ENCODE results near the gene C20orf144.

Gene C20orf144

GRCh38 chr20:33677991-33678702, 16.0 kb downstream of the C20orf144 start:
- DNase-seq, result no peak

DNA sequence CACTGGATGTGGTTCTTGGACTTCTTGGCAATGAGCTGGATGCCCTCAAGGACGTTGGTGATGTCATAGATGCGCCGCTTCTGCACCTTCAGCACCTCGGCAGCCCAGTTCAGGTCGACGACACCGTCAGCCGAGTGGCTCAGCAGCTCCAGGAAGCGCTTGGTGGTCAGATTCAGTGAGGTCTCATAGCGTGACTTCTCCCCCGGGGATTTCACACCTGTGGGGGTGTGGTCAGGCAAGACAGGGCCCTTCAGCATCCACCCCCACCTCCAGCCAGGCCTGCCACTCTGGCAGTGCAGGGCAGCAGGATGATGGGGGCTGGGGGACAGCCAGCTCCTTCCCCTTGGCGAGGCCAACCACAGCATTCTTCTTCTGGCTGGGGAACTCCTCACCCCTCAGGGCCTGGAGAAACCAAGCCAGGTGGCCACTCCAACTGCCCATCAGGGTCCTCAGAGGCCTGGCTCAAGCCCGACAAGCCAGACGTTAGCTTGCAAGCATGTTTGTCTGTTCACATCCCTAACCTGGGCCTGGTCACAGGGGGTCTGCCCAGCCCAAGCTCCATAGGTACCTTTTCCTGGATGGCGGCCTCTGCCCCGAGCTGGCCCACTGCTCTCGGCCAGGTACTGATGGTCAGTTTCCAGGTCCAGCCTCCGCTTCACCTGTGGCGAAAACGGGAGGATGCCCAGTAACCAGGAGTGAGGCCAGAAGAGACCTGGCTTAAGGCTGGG, 17.8 kb downstream of the C20orf144 start:
- DNase-seq, result no peak

DNA sequence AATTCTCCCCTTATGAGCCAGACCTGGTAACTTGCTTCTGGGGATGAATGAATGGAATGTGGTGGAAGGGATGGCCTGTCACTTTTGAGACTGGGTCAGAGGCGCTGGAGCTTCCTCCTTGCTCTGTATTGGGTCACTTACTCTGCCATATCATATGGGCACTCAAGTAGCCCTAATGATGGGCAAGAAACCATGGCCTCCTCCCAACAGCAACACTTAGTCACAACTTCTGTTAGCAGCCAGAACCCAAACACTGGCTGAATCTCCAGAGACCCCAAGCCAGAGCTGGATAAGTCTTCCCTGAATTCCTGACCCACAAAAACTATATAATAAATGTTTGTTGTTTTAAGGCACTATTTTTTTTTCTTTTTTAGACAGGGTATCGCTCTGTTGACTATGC, 18.6 kb downstream of the C20orf144 start:
- DNase-seq, result no peak

GRCh38 chr20:33681288-33681687, 19.2 kb downstream of the C20orf144 start:
- DNase-seq, result no peak

GRCh38 chr20:33681728-33682353, 19.7 kb downstream of the C20orf144 start:
- no peak for DNase-seq

- DNase-seq, result no peak
These were observed 22.6 kb downstream of the C20orf144 start for GRCh38 chr20:33684533-33685327.

DNA sequence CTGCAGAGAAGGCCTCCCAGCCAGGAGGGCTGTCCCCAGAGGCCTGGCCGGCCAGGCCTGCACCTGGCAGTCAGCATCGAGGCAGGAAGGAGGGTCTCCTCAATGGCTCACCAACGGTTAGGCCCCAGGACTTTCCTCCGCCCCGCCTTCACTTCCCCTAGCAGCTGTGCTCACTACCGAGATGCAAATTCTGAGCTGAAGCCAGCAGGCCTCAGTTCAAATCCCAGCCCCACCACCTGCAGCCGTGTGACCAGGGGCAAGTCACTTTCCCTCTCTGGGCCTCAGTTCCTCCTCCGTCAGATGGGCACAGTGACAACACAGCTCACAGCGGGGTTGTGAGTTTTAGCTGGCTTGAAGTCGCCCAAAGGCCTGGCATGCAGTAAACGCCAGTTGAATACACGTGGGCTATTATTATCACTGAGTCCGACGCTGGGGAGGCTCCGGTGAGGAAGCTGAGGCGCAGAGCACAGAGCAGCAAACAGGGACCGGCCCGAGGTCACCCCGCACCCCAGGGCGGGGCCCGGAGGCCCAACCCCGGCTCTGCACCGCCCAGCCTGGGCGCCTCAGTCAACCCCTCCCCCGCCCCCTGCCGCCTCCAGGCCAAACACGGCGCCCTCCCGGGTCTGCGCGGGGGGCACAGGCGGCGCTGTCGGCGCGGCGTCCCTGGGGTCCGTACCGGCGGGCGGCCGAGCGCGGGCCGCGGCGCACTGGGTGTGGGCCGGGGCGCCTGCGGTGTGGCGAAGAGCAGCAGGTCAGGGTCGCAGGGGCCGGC, 23.4 kb downstream of the C20orf144 start:
- peak; percentile 67 for DNase-seq

DNA sequence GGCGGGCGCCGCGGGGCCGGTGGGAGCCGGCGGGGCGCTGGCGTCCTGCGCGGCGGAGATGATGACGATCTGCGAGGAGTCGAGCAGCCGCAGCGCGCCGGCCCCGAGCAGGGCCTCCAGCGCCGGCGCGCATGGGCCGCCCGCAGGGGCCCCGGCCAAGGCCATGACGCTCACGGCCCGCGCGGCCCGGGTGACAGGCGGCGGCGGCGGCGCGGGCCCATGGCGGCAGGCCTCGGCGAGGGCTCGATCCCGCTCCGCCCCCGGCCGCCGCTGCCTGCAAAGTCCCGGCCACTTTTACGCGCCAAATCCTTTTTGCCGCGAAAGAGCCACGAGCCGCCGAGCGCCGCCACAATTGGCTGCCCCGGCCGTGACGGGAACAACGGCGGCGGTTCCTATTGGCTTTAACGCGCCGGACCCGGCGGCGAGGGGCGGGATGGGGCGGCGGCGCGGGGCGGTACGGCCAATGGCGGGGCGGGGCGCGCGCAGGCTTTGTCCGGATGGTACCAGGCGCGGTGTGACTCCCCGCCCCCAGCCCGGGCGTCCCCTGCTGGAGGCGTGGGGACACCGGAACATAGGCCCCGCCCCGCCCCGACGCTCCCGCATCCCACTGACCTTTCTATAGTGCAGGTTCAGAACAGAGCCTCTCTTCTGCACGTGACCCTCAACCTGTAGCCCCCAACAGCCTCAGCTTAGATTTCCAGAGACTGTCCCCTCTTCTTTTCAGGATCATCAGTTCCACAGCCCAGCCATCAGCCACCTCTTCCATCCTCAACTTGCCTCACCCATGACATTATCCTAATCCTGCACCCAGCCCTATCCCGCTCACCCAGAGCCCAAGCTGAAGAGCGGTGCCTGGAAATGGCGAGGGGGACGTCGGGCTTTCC, 24.2 kb downstream of the C20orf144 start, which contains the start of gene E2F1:
Gene E2F1, minus strand, starts transcription at position 286 of the 884 bp plus-strand sequence. Its CDS starts 121 bp downstream, at position 165.
- peak; percentile 97 for DNase-seq

DNA sequence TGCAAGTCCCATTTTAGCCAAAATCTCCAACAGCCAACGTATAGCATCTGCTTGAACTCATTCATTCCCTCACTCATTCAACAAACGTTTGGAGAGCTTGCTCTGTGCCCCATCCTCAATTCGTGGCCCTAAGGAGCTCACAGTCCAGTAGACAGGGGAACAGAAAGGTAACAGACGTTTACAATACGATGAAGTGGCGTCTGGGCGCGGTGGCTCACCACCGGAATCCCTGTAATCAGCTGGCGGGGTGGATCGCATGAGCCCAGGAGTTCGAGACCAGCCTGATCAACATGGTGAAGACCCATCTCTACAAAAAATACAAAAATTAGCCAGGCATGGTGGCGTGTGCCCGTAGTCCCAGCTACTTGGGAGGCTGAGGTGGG, 24.8 kb downstream of the C20orf144 start:
- DNase-seq, result no peak

DNA sequence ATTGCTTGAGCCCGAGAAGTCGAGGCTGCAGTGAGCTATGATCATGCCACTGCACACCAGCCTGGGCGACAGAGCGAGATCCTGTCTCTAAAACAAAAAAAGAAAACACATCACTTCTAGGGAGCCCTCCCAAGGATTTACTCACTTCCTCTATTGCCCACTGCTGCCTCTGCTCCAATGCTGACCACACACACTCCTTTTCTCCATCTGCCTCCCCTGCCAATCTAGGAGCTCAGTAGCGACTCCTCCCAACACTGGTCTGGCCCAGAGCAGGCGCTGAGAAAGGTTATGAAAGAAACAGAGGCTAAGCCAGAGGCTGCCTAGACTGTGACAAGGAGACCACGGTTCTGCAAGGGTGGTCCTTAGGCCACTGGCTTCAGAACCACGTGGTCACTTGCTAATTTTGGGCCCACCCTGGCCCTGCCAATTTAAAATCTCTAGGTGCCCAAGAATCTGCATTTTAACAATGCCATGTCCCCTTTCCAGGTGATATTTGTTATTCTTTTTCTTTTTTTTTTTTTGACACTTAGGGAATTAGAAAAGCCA, 25.3 kb downstream of the C20orf144 start:
- DNase-seq, result no peak

DNA sequence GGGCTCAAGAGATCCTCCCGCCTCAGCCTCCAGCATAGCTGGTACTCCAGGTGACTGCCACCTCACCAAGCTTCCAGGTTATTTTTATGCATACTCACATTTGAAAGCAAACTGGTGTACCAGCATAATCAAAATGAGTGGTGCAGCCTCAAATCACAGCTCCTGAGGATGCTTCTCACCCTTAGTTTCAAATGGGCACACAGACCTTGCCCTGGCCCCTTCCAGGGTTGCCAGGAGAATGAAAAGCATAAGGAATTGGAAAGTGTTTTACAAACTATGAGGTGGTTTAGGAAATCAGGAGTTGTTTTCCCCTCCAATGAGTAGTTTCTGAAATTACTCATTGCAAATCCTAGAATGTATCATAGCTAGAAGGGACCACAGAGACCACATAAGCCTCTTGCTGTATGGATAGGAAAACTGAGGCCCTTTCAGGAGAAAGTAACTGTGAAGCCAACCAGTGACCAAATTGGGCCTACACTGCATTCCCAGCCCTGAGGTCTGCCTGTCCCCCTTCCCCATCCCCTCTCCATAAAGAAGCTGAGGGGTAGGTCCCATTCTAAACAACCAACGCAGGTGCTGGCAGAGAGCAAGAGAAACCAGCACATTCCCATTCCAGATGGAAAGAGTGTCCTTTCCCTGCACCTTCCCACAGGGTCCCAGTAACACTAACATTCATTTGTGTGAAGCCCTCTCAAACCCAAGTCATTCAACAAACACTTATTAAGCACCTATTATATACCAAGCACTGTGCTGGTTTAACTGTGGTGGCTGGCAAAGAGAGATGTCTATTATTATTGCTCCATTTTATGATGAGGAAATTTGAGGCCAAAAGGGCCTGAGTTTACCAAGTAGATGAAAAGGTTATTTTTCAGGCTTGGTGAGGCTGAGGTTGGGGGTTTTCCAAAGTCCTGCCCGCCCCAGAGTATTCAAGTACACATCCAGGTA, 26.1 kb downstream of the C20orf144 start:
- DNase-seq, result no peak

DNA sequence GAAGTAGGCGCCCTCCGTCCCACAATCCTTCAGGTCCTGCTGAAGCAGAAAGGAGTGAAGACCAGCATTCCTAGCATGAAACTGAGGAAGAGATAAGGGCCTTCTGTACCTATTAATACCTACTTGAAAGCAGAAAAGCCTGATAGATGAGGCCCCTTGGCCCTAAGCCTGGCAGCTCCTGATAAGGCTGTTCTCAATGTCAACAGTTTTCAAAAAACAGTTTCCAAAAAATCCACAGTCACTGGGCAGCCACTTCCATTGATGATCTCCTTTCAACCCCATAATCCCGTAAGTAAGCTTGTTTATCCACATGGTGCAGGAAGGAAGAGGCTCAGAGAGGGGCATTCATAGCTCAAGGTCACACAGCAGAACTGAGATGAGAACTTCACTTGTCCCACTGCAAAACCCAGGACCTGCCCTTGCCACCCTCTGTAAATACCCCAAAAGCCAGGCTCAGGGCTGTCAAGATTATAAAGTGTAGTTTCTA, 26.9 kb downstream of the C20orf144 start:
- no peak for DNase-seq

DNA sequence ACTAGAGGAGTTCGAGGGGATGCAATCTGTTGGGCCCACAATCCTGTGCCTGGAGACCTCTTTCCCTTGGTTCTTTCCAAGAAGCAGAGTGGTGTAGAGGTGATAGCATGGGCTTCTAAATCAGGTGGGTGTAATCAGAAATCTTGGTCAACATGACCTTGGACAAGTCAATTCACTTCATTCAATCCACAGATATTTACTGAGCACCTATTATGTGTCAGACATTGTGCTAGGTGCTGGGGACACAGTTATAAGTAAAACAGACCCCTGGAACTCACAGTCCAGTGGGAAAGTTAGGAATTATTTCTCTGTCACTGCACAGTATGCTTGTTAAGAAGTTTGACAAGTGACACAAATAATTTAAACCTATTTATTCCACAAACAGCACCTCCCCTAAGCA, 27.4 kb downstream of the C20orf144 start:
- DNase-seq, result no peak

DNA sequence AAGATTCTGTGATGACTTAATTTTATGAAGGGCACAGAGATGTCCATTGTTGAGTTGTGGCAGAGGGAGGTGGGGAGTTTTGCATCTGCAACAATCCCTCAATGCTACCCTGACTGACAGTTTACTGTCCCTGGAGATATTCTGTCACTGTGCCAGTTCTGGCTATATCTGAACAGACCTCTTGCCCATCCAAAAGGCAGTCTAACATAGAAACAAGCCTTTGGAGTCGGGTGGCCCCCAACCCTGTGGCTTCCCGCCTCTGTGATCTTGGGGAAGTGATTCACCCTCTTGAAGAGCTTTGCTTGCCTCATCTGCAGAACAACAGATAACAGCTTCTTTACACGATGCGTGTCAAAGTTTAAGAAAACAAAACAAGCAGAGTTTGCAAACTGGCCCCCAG, 27.8 kb downstream of the C20orf144 start:
- DNase-seq, result peak; percentile 68

DNA sequence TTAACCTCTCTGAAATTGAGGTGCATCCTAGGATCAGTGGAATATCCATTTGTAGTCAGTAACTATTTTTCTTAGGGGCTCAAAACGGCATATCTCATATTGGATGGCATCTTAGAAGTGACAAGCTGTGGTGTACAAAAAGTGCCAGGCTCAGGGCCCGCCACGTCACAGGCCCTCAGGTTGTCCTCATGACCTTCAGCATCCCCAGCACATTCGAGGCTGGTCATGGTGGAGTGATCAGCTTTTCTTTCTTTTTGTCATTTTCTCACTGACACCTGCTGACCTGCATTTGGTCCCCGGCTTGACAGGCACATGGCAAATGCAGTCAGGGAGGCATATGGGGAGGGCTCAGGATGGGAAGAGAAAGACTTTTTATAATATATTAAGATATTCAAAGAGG, 31.2 kb downstream of the C20orf144 start:
- DNase-seq, result peak; percentile 26

- DNase-seq, result no peak
These were observed 31.9 kb downstream of the C20orf144 start for GRCh38 chr20:33693741-33694638.

- DNase-seq, result peak; percentile 16
These were observed 32.5 kb downstream of the C20orf144 start for GRCh38 chr20:33694639-33695012.

DNA sequence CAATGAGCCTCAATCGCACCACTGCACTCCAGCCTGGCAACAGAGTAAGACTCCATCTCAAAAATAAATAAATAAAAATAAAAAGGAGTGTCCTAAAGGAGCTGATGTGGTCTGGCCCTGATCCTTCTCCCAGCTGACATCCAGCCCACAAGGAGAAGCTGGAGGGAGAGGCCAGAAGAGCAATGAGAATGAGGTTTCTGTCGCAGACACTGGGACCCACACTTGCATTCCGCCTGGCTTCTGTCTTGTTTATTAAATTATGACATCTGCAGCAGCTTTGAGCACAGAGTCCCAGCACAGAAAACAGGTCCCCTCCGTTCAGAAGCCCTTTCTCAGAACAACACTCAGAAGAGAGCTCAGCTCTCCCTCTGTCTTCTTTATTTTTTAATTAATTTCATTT, 34.3 kb downstream of the C20orf144 start:
- DNase-seq, result no peak

- DNase-seq, result no peak
These were observed 35.0 kb downstream of the C20orf144 start for GRCh38 chr20:33697129-33697528.

Data from DMS53 (cell line).